ENCODE results near the gene ATP8B3. TPM values are rescaled to one million over a fixed set of nuclear protein-coding genes. Genes with fewer than 3 reads are reported as not detected.

The ATP8B3 gene
- total and polyA plus RNA-seq, 2 donors (not counting 1 experiment from before 2014, with no cell fraction given) = 2.3 to 3.0 TPM

DNA sequence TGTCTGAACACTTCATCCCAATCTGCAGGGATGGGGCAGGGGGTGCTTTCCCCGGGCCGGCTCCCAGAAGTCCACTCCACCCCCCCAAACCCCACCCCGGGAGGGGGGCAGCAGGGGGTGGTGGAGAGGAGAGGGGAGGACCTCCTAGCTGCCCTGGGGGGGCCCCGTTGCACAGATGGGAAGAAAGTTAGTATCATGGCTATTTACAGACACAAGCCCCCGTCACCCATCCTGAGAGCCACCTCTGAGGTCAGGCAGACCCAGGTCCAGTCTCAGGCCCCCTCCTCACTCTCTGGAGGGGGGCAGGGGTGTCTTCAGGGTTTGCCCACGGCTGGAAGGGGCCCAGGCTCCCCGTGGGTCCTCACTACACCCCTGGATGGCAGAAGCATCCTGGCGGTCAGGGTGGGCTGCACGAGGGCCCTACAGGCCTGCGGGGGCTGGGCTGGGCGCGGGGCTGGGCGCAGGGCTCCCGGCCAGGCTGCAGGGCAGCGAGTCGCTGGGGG is 42.0 kb upstream of the ATP8B3 start:
- Histone ChIP-seq H3K4me2 (ENCODE audit: extremely low read depth, insufficient read depth, low read length) (no peak overlapping the region), H4K20me1 (ENCODE audit: control insufficient read depth, extremely low read depth, insufficient read depth, low read length) (no peaks in the 10 kb centered on the region), H3K36me3 (ENCODE audit: control insufficient read depth, insufficient read depth, low read length) (no peaks in the 10 kb centered on the region), H3K9me3 (ENCODE audit: control insufficient read depth, insufficient read depth, low read depth, low read length) (no peaks in the 10 kb centered on the region), H2AFZ (ENCODE audit: low read length) (no peak overlapping the region), H3K79me2 (ENCODE audit: control insufficient read depth, insufficient read depth, low read length) (peaks cover 53% of the 10 kb centered on the region), H3K27me3 (ENCODE audit: control insufficient read depth, insufficient read depth, low read length) (no peaks in the 10 kb centered on the region), H3K4me1 (ENCODE audit: control insufficient read depth, extremely low read depth, insufficient read depth, low read length) (peaks cover 37% of the 10 kb centered on the region), H3K27ac (ENCODE audit: insufficient read depth, low read length) (peak overlapping the region; percentile 20), H3K4me3 (replicated peaks in 1 of 4; ENCODE audit: control extremely low read depth in 1 of 4, insufficient read depth in 1 of 4, low read depth in 3 of 4, low read length in 4 of 4) (no peak overlapping the region), H3K9ac (ENCODE audit: insufficient read depth, low read length) (peak overlapping the region; percentile 23)
- TF ChIP-seq CTCF (conservative IDR thresholded peaks at IDR 0.05 in 1 of 2, IDR thresholded peaks at IDR 0.05 in 1 of 2; ENCODE audit: low read depth in 1 of 2, low read length in 2 of 2) = no peak
- no peak for TF ChIP-seq EZH2 (IDR thresholded peaks at IDR 0.05; ENCODE audit: low read length, missing control alignments)
- no peak for DNase-seq (ENCODE audit: low read depth in 2 of 2)

DNA sequence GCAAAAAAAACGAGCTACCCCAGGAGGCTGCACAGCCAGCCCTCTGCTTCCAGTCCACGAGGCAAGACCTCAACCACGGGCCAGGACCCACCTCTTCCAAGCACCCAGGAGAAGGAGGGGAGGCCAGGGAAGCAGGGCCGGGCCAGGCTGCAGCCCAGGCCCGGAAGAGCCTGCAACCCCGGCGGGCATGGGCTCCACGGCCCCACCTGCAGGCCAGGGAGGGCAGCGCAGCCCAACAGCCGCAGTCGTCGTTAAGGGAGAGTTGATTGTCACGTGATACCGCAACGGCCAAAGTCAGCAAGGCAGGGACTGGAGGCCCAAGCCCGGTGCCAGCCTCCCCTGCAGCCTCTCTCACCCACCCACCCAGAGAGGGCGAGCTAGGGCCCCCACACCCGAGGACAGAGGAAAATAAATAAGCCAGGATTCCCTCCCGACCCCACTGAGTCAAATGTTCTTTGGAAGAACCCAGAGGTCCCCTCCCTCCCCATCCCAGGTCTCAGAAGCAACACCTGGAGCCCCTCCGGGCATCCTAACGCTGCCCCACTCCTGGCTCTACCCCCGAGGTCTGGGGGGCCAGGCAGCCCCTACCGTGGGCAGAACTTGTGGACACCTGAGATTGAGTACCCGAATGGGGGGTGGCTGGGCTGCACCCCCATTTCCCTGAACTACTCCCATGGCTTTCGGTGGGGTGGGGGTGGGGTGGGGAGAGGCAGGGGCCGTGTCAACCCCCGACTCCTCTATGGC is 41.4 kb upstream of the ATP8B3 start:
- no peak overlapping the region for H3K9ac ChIP-seq (ENCODE audit: insufficient read depth, low read length)
- H4K20me1 ChIP-seq (ENCODE audit: control insufficient read depth, extremely low read depth, insufficient read depth, low read length) = no peaks in the 10 kb centered on the region
- TF ChIP-seq CTCF (conservative IDR thresholded peaks at IDR 0.05 in 1 of 2, IDR thresholded peaks at IDR 0.05 in 1 of 2; ENCODE audit: low read depth in 1 of 2, low read length in 2 of 2) (peak; percentile 82 to 90), EZH2 (IDR thresholded peaks at IDR 0.05; ENCODE audit: low read length, missing control alignments) (no peak)
- DNase-seq (ENCODE audit: low read depth in 2 of 2) = peak; percentile 57 to 74
- H3K27ac ChIP-seq (ENCODE audit: insufficient read depth, low read length) = no peak overlapping the region
- H3K4me1 ChIP-seq (ENCODE audit: control insufficient read depth, extremely low read depth, insufficient read depth, low read length) = peaks cover 37% of the 10 kb centered on the region
- peaks cover 47% of the 10 kb centered on the region for H3K79me2 ChIP-seq (ENCODE audit: control insufficient read depth, insufficient read depth, low read length)
- no peak overlapping the region for H3K4me2 ChIP-seq (ENCODE audit: extremely low read depth, insufficient read depth, low read length)
- H3K36me3 ChIP-seq (ENCODE audit: control insufficient read depth, insufficient read depth, low read length) = no peaks in the 10 kb centered on the region
- H3K4me3 ChIP-seq (replicated peaks in 1 of 4; ENCODE audit: control extremely low read depth in 1 of 4, insufficient read depth in 1 of 4, low read depth in 3 of 4, low read length in 4 of 4) = no peak overlapping the region
- H2AFZ ChIP-seq (ENCODE audit: low read length) = no peak overlapping the region
- H3K9me3 ChIP-seq (ENCODE audit: control insufficient read depth, insufficient read depth, low read depth, low read length) = no peaks in the 10 kb centered on the region
- no peaks in the 10 kb centered on the region for H3K27me3 ChIP-seq (ENCODE audit: control insufficient read depth, insufficient read depth, low read length)

DNA sequence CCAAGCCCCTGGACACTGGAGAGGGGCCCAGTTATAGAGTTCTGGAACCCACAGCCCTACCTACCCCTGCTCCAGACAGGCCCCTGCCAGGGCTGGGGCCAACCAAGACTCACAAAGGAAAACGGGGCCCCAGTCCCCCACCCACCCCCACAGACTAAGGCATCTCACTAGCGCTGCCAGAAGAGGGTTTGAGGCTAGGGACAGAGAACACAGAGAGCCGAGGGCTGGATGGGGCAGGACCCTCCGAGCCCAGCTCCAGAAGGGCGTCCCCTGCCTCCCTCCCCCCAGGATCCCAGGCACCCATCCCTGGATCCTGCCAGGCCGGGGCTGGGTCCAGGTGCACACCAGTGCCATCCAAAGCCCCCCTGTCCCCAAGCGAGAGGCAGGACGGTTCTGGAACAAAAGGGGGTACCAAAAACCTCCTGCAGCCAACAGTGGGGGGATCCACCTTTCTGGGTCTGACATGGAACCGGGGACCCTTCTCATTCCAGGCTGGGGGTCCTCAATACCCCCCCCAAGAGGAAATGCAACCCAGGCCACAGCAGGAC is 40.6 kb upstream of the ATP8B3 start:
- no peaks in the 10 kb centered on the region for H3K9me3 ChIP-seq (ENCODE audit: control insufficient read depth, insufficient read depth, low read depth, low read length)
- TF ChIP-seq CTCF (conservative IDR thresholded peaks at IDR 0.05 in 1 of 2, IDR thresholded peaks at IDR 0.05 in 1 of 2; ENCODE audit: low read depth in 1 of 2, low read length in 2 of 2) (no peak), EZH2 (IDR thresholded peaks at IDR 0.05; ENCODE audit: low read length, missing control alignments) (no peak)
- no peaks in the 10 kb centered on the region for H3K27me3 ChIP-seq (ENCODE audit: control insufficient read depth, insufficient read depth, low read length)
- H3K36me3 ChIP-seq (ENCODE audit: control insufficient read depth, insufficient read depth, low read length) = no peaks in the 10 kb centered on the region
- DNase-seq (ENCODE audit: low read depth in 2 of 2) = no peak
- H2AFZ ChIP-seq (ENCODE audit: low read length) = no peak overlapping the region
- no peak overlapping the region for H3K9ac ChIP-seq (ENCODE audit: insufficient read depth, low read length)
- H3K4me2 ChIP-seq (ENCODE audit: extremely low read depth, insufficient read depth, low read length) = no peak overlapping the region
- peaks cover 42% of the 10 kb centered on the region for H3K79me2 ChIP-seq (ENCODE audit: control insufficient read depth, insufficient read depth, low read length)
- peaks cover 34% of the 10 kb centered on the region for H3K4me1 ChIP-seq (ENCODE audit: control insufficient read depth, extremely low read depth, insufficient read depth, low read length)
- no peak overlapping the region for H3K4me3 ChIP-seq (replicated peaks in 1 of 4; ENCODE audit: control extremely low read depth in 1 of 4, insufficient read depth in 1 of 4, low read depth in 3 of 4, low read length in 4 of 4)
- H4K20me1 ChIP-seq (ENCODE audit: control insufficient read depth, extremely low read depth, insufficient read depth, low read length) = no peaks in the 10 kb centered on the region
- no peak overlapping the region for H3K27ac ChIP-seq (ENCODE audit: insufficient read depth, low read length)

Data from fibroblast of lung (primary cell).